Stimulated activated CD4-positive, alpha-beta T cell treated with anti-CD3 and anti-CD28 coated beads, Interleukin-1b, Interleukin-23, amount 100 ng/mL, for 48 hours (primary cell): ENCODE data around the gene PXN.
A peak's percentile ranks its signal among the peaks of the same experiment; 100 is the strongest.
"Not testable (repeated sequence)": the region's sequence is repeated elsewhere in the genome, so short reads cannot be mapped to it uniquely, and the experiment has no call there.

ENCODE experiments used
- DNase-seq: peaks from one replicate; pipeline ENCODE4 v3.0.0-alpha.2; 2020

Gene PXN

GRCh38 chr12:120204171-120204570 is 61.4 kb downstream of the PXN start:
- no peak for DNase-seq

DNA sequence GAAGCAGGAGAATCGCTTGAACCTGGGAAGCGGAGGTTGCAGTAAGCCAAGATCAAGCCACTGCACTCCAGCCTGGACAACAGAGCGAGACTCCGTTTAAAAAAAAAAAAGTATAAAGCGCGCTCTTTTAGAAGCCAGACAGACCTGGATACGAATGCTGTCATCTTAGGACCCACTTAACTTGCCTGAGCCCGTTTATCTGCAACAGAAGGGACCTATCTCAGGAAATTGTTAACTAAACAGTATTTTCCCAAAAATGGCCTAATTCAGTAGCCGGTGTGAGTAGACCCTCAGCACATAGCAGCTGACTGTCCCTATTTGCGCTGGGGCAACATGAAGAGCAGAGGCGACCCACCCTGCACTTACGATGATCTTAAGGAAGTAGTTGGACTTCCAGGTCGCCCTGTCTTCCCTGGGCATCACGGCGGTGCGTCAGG is 65.1 kb downstream of the PXN start:
- no peak for DNase-seq

GRCh38 chr12:120199595-120200306 is 65.8 kb downstream of the PXN start:
- DNase-seq = peak; percentile 55

DNA sequence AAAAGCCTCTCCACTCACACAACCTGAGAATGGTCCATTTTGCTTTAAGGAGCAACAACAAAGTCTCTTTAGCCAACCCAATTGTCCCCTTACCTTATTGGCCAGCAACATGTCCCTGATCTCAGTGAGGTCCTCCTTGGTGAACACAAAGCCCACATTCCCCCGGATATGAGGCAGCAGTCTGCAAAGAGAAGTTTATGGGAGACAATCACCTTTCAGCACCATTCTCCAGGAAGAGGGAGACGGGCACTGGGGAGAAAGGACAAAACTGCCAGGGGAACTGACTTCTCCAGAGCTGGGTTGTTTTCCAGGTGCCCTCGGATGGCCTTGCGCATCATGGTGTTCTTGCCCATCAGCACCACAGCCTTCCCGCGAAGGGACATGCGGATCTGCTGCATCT is 66.5 kb downstream of the PXN start:
- DNase-seq = no peak

DNA sequence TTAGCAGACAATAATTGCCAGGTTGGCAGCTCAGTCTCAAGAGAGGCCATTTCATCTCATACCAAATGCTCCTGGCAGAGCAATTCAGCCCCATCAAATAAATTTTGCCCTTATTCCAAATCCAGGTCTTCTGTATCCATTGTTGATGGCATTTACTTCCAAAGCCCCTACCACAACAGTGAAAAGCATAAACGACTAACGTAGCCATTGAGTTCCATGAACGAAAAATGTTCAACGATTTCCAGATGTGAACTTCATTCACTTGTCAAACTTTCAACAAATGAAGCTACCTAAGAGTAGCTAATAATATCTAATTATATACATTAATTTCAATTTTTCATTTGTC is 68.0 kb downstream of the PXN start:
- no peak for DNase-seq

- DNase-seq = not testable (repeated sequence)
Measured at GRCh38 chr12:120196817-120197541, 68.6 kb downstream of the PXN start.

- no peak for DNase-seq
Measured at GRCh38 chr12:120196363-120196762, 69.2 kb downstream of the PXN start.

DNA sequence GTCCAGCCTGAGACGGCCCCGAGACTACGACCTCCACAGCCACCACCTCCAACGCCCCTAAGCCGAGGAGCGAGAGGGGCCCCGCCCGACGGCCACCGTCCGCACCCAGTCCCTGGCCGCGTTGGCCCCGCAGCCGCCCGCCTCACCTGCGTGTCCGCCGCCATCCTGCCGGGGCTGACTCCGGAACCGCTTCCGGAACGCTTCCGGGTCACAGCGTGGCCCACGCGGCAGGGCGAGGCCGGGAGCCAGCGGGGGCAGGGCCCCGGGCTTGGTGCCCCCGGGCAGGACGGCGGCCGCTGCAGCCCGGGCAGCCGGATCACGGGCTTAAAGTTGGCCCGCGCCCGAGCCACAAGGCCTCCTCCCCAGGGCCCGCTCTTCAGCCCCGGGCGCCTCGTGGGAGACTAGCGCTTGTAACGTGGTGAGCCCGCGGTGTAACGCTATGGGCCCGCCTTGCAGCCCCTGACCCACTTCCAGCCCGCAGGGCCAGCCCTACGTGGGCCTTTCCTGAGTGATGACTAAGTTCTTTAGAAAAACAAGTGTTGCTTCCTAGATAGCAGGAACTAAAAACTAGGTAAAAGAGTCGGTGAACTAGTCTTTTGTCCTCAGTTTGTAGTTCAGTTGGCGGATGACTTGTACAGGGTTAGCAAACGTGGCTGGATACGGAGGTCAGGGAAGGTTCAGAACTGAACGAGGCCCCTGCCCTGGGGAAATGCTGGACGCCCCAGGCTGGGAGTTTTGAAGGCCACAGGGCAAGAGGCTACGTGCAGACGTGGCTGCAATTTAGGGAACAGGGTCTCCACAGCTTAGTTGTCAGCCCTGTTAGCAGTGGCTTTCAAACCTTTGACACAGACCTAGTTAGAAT is 70.8 kb downstream of the PXN start, which contains the start of gene GCN1:
Gene GCN1, minus strand, starts transcription at position 182 of the 862 bp plus-strand sequence. Its CDS starts 18 bp downstream, at position 164.
- DNase-seq = peak; percentile 88

DNA sequence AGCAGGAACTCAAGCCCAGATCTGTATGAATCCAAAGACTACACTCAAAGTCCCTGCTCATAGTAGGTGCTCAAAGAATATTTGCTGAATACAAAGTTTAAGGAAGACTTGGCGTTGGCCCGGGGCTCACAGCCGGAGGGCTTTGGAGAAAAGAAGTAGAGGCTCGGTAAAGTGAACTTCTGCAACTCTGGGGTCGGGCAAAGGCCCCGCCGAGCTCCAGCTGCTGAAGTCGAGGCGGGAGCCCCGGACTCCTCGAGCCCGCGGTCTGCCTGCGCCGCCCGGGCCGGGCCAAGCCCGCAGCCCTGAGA is 71.3 kb downstream of the PXN start:
- DNase-seq = no peak

DNA sequence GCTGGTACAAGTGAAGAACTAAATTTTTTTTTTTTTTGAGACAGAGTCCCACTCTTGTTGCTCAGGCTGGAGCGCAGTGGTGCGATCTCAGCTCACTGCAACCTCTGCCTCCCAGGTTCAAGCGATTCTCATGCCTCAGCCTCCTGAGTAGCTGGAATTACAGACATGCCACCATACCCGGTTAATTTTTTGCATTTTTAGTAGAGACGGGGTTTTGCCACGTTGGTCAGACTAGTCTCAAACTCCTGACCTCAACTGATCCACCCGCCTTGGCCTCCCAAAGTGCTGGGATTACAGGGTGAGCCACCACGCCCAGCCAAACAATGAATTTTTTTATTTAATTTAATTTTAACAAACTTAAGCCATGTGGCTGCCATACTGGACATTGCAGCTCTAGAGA is 72.2 kb downstream of the PXN start:
- DNase-seq = not testable (repeated sequence)

DNA sequence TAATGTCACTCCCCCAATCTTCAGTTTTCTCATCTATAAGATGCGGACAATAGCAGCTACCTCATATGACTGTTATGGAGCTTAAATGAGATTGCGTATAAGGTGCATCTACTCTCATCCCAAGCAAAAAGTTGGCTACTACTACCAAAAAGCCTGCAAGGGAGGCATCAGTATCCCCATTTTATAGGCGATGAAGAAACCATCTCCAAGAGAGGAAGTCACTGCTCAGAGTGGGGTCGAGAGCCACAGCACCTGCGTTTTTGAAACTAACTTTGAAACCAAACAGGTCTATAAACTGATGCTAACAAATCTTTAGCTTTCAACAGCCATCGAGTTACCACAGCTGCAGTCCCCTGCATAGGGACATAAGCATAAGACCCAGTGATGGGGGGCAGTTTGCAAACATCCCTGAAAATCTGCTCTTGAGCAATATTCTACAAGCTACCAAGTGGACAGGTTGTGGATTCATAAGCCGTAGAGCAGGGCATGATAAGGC is 74.5 kb downstream of the PXN start:
- no peak for DNase-seq

GRCh38 chr12:120190386-120190785 is 75.1 kb downstream of the PXN start:
- no peak for DNase-seq

DNA sequence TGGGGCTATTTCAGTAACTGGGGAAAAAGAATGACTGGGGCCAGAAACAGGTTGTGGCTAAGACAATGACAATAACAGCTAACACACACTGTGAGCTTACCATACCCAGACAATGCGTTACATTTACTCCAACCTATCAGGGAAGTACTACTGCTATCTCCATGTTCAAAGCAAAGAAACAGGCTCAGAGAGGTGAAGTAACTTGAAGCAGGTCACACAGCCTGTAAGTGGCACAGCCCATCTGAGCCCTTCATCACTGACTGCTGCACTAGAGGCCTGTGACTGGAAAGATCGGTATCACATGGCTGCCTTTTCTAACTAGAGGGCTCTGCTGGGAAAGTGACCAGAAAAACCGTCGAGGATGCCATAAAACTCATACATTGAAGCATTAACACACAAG is 78.9 kb downstream of the PXN start:
- no peak for DNase-seq

- no peak for DNase-seq
Measured at GRCh38 chr12:120183211-120183631, 82.3 kb downstream of the PXN start.

DNA sequence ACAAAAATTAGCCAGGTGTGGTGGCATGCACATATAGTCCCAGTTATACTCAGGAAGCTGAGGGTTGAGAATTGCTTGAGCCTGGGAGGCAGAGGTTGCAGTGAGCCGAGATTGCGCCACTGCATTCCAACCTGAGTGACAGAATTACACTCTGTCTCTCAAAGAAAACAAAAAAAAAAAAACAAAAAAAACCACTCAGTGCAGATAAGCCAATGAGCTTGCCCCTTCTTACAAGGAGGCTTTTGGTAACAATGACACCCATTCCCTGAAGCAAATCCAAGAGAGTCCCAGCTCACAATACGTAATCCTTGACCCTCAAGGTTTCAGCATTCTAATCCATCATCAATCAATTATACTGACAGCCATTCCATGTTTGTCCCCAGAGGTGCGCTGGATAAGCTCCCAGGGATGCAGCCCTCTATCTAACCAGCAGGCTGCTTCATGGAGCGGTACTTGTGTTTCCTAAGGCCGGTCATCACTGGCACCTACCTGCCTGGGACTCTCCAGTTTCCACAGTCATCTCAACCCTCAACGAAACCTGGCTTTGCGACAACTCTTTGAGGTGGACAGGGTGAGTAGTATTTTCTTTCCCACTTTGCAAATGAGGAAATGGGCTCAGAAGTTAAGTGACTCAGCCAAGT is 83.4 kb downstream of the PXN start:
- no peak for DNase-seq

GRCh38 chr12:120180975-120181374 is 84.6 kb downstream of the PXN start:
- no peak for DNase-seq

- DNase-seq = no peak
Measured at GRCh38 chr12:120175537-120175936, 90.0 kb downstream of the PXN start.

DNA sequence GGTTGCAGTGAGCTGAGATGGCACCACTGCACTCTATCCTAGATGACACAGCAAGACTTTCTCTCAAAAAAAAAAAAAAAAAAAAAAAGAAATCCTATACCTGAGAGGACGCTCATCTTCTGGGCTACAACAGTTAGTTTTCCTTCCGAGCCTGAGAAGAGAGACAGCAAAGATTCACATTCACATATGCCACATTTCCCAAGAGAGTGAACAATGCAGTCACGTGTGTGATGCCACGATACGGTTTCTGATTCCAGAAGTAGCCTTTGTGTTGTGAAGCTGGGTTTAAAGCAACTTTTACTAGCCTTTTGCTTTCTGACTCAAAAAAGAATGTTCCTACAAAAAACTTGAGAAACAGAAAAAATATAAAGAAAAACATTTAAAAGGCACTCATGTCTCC is 90.5 kb downstream of the PXN start:
- DNase-seq = no peak

GRCh38 chr12:120172053-120172452 is 93.5 kb downstream of the PXN start:
- DNase-seq = no peak

DNA sequence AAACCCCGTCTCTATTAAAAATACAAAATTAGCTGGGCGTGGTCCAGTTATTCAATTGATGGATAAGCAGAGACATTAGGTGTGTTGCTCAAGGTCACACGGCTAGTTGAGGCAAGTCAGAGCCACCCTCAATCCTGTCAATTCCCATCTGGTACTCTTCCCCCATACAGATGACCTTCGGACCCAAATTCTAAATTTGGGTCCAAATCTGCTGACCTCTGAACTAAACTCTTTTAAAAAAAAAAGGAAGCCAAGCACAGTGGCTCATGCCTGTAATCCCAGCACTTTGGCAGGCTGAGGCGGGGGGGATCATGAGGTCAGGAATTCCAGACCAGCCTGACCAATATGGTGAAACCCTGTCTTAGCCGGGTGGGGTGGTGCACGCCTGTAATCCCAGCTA is 94.9 kb downstream of the PXN start:
- no peak for DNase-seq

GRCh38 chr12:120169946-120170345 is 95.6 kb downstream of the PXN start:
- DNase-seq = no peak

DNA sequence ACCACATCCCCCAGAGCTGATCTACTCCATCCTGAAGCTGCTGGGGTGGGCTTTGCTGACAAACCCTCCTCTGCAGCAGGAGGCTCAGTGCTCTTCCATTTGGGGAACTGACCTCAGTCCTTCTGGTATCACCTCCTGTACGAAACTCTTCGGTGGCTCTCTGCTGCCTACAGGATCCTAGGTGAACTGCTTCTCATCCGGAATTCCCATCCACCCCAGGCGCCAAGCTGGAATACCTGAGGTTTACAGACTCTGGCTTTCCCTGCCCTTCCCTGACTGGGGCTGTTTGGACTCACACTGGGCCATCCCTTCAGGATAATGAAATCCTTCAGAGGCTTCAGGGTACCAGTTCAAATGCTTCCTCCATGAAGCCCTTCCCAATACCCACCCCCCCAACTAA is 97.2 kb downstream of the PXN start:
- no peak for DNase-seq

GRCh38 chr12:120167529-120168095 is 97.9 kb downstream of the PXN start:
- no peak for DNase-seq
